Panc1 (cell line): ENCODE measurements around the gene FBXO3.

Experiments
- CTCF ChIP-seq: fragments of 450-650 bp; IDR thresholded peaks from 2 replicates; pipeline ENCODE4 v1.5.1; 2017; ENCODE audit warnings: mild to moderate bottlenecking
- POLR2AphosphoS5 ChIP-seq: IDR thresholded peaks from 2 replicates; pipeline ENCODE4 v1.6.1; 2012; ENCODE audit warnings: mild to moderate bottlenecking, low read depth, low read length, moderate library complexity
- REST ChIP-seq, 2 experiments: IDR thresholded peaks; 2 replicates each; pipeline ENCODE4 v1.6.1; 2011 to 2012; ENCODE audit warnings: low read depth in 2 of 2, control low read depth in 1 of 2, low read length in 1 of 2, mild to moderate bottlenecking in 1 of 2, moderate library complexity in 1 of 2; ENCODE audit not compliant: insufficient read depth in 1 of 2
- SIN3A ChIP-seq: IDR thresholded peaks from 2 replicates; pipeline ENCODE4 v1.6.1; 2012; ENCODE audit warnings: low read depth, mild to moderate bottlenecking, low read length, moderate library complexity, borderline replicate concordance; ENCODE audit not compliant: insufficient read depth
- TCF7L2 ChIP-seq: IDR thresholded peaks from 2 replicates; pipeline ENCODE4 v1.6.1; 2011; ENCODE audit warnings: mild to moderate bottlenecking, low read depth, low read length, inconsistent platforms

- TF ChIP-seq CTCF, result no peak
- 0 out of 4 replicates have a peak, but pooled peaks of 1 of the 2 experiments have one; percentile 22 for TF ChIP-seq REST (IDR thresholded peaks at IDR 0.05; ENCODE audit: insufficient read depth in 1 of 2, low read depth in 2 of 2, low read length in 1 of 2)
- no peak for TF ChIP-seq TCF7L2
- no peak for TF ChIP-seq POLR2AphosphoS5
- TF ChIP-seq SIN3A, result no peak
Observed at GRCh38 chr11:33697997-33698396, 76.3 kb downstream of the FBXO3 start.
